Measurements from ENCODE around the gene SLC25A29.

Gene SLC25A29

GRCh38 chr14:100274250-100274649, 32.0 kb downstream of the SLC25A29 start:
- DNase-seq (ENCODE audit: low read depth) = no peak
- H3K4me3 ChIP-seq (ENCODE audit: low read depth, low read length) = no peak overlapping the region
- TF ChIP-seq CTCF (IDR thresholded peaks at IDR 0.05; ENCODE audit: low read depth, low read length, missing control alignments) = no peak

- no peak overlapping the region for H3K4me3 ChIP-seq (ENCODE audit: low read depth, low read length)
- peak; percentile 42 for TF ChIP-seq CTCF (IDR thresholded peaks at IDR 0.05; ENCODE audit: low read depth, low read length, missing control alignments)
- DNase-seq (ENCODE audit: low read depth) = no peak
These were observed 34.9 kb downstream of the SLC25A29 start for GRCh38 chr14:100271247-100271939.

GRCh38 chr14:100268591-100269207, 37.5 kb downstream of the SLC25A29 start:
- H3K4me3 ChIP-seq (ENCODE audit: low read depth, low read length) = no peak overlapping the region
- no peak for DNase-seq (ENCODE audit: low read depth)
- no peak for TF ChIP-seq CTCF (IDR thresholded peaks at IDR 0.05; ENCODE audit: low read depth, low read length, missing control alignments)

- no peak for DNase-seq (ENCODE audit: low read depth)
- H3K4me3 ChIP-seq (ENCODE audit: low read depth, low read length) = no peak overlapping the region
- TF ChIP-seq CTCF (IDR thresholded peaks at IDR 0.05; ENCODE audit: low read depth, low read length, missing control alignments) = no peak
These were observed 38.3 kb downstream of the SLC25A29 start for GRCh38 chr14:100267990-100268389.

- TF ChIP-seq CTCF (IDR thresholded peaks at IDR 0.05; ENCODE audit: low read depth, low read length, missing control alignments) = no peak
- DNase-seq (ENCODE audit: low read depth) = no peak
These were observed 43.1 kb downstream of the SLC25A29 start for GRCh38 chr14:100263141-100263540.

GRCh38 chr14:100262545-100262944, 43.7 kb downstream of the SLC25A29 start:
- TF ChIP-seq CTCF (IDR thresholded peaks at IDR 0.05; ENCODE audit: low read depth, low read length, missing control alignments) = no peak
- DNase-seq (ENCODE audit: low read depth) = no peak
- H3K4me3 ChIP-seq (ENCODE audit: low read depth, low read length) = no peak overlapping the region

More at GRCh38 chr14:100263141-100263540, 43.1 kb downstream of the SLC25A29 start:
- no peak overlapping the region for H3K4me3 ChIP-seq (ENCODE audit: low read depth, low read length)

GRCh38 chr14:100261621-100262020, 44.6 kb downstream of the SLC25A29 start:
- no peak overlapping the region for H3K4me3 ChIP-seq (ENCODE audit: low read depth, low read length)
- no peak for DNase-seq (ENCODE audit: low read depth)
- no peak for TF ChIP-seq CTCF (IDR thresholded peaks at IDR 0.05; ENCODE audit: low read depth, low read length, missing control alignments)
